H9 (cell line): ENCODE results near the gene GAK. TPM values are rescaled to one million over a fixed set of nuclear protein-coding genes. Genes with fewer than 3 reads are reported as not detected.

ENCODE experiments used
- DNase-seq: peaks from one replicate; pipeline ENCODE4 v3.0.0-alpha.2; 2017
- H2AFZ ChIP-seq: one replicate; pipeline ENCODE4 v1.6.1; 2013; ENCODE audit warnings: mild to moderate bottlenecking, low read length, control low read depth, moderate library complexity
- H2AK5ac ChIP-seq: 2 replicates; pipeline ENCODE4 v1.6.1; 2013; ENCODE audit warnings: low read length, control low read depth, mixed read lengths; ENCODE audit not compliant: insufficient read length
- H2BK120ac ChIP-seq: one replicate; pipeline ENCODE4 v1.6.1; 2013; ENCODE audit warnings: low read depth, mild to moderate bottlenecking, low read length, control low read depth, inconsistent platforms; ENCODE audit not compliant: poor library complexity, severe bottlenecking
- H2BK12ac ChIP-seq: 2 replicates; pipeline ENCODE4 v1.6.1; 2013; ENCODE audit warnings: low read length, control low read depth, mixed read lengths, low read depth; ENCODE audit not compliant: insufficient read length
- H2BK15ac ChIP-seq: 2 replicates; pipeline ENCODE4 v1.6.1; 2013; ENCODE audit warnings: low read depth, low read length, control low read depth
- H2BK20ac ChIP-seq: one replicate; pipeline ENCODE4 v1.6.1; 2013; ENCODE audit warnings: low read depth, mild to moderate bottlenecking, low read length, control low read depth, inconsistent platforms; ENCODE audit not compliant: poor library complexity, severe bottlenecking
- H2BK5ac ChIP-seq: 2 replicates; pipeline ENCODE4 v1.6.1; 2013; ENCODE audit warnings: low read length, control low read depth, mixed read lengths; ENCODE audit not compliant: insufficient read length
- H3K14ac ChIP-seq: 2 replicates; pipeline ENCODE4 v1.6.1; 2013; ENCODE audit warnings: low read length, control low read depth; ENCODE audit not compliant: insufficient read depth
- H3K18ac ChIP-seq: 2 replicates; pipeline ENCODE4 v1.6.1; 2013; ENCODE audit warnings: low read depth, mild to moderate bottlenecking, mixed read lengths, low read length, control low read depth; ENCODE audit not compliant: insufficient read length
- H3K23ac ChIP-seq: 2 replicates; pipeline ENCODE4 v1.6.1; 2013; ENCODE audit warnings: low read length, control low read depth, mixed read lengths, low read depth; ENCODE audit not compliant: insufficient read length
- H3K23me2 ChIP-seq: 2 replicates; pipeline ENCODE4 v1.6.1; 2013; ENCODE audit warnings: low read depth, mild to moderate bottlenecking, mixed read lengths, low read length, control low read depth; ENCODE audit not compliant: insufficient read length, poor library complexity, severe bottlenecking
- H3K27ac ChIP-seq: 2 replicates; pipeline ENCODE4 v1.5.1; 2013; ENCODE audit warnings: low read length, control low read depth, mixed read lengths, low read depth; ENCODE audit not compliant: insufficient read length
- H3K27me3 ChIP-seq: 2 replicates; pipeline ENCODE4 v1.6.1; 2013; ENCODE audit warnings: low read length, control low read depth, inconsistent platforms; ENCODE audit not compliant: insufficient read depth
- H3K4ac ChIP-seq: 2 replicates; pipeline ENCODE4 v1.6.1; 2013; ENCODE audit warnings: low read depth, mild to moderate bottlenecking, control low read depth, inconsistent platforms, low read length, moderate library complexity
- H3K4me1 ChIP-seq: 2 replicates; pipeline ENCODE4 v1.6.1; 2013; ENCODE audit warnings: low read length, control low read depth, inconsistent platforms; ENCODE audit not compliant: insufficient read depth
- H3K4me2 ChIP-seq: 2 replicates; pipeline ENCODE4 v1.6.1; 2013; ENCODE audit warnings: low read length, control low read depth, mixed read lengths; ENCODE audit not compliant: insufficient read length, insufficient read depth
- H3K56ac ChIP-seq: 2 replicates; pipeline ENCODE4 v1.6.1; 2013; ENCODE audit warnings: low read depth, mild to moderate bottlenecking, mixed read lengths, low read length, control low read depth; ENCODE audit not compliant: insufficient read length
- H3K79me1 ChIP-seq: 2 replicates; pipeline ENCODE4 v1.6.1; 2013; ENCODE audit warnings: low read depth, mild to moderate bottlenecking, moderate library complexity, low read length, control low read depth, inconsistent platforms; ENCODE audit not compliant: insufficient read depth, poor library complexity, severe bottlenecking
- H3K79me2 ChIP-seq: 2 replicates; pipeline ENCODE4 v1.6.1; 2013; ENCODE audit warnings: low read length, control low read depth, inconsistent platforms; ENCODE audit not compliant: insufficient read depth
- H3K9ac ChIP-seq: 2 replicates; pipeline ENCODE4 v1.6.1; 2013; ENCODE audit warnings: low read length, control low read depth, mixed read lengths; ENCODE audit not compliant: insufficient read length; ENCODE audit errors: extremely low read depth
- H3K9me3 ChIP-seq: one replicate; pipeline ENCODE4 v1.6.1; 2013; ENCODE audit warnings: low read depth, low read length, inconsistent platforms; ENCODE audit not compliant: control insufficient read depth
- H3T11ph ChIP-seq: one replicate; pipeline ENCODE4 v1.6.1; 2013; ENCODE audit warnings: mild to moderate bottlenecking, low read length, control low read depth, inconsistent platforms
- H4K20me1 ChIP-seq: one replicate; pipeline ENCODE4 v1.6.1; 2013; ENCODE audit not compliant: control insufficient read depth, insufficient read length, insufficient read depth
- H4K5ac ChIP-seq: 2 replicates; pipeline ENCODE4 v1.6.1; 2013; ENCODE audit warnings: low read depth, mild to moderate bottlenecking, mixed read lengths, low read length, control low read depth; ENCODE audit not compliant: insufficient read length
- H4K8ac ChIP-seq: replicated peaks from 2 replicates; pipeline ENCODE4 v1.6.1; 2013; ENCODE audit warnings: low read length, control low read depth, mixed read lengths, low read depth; ENCODE audit not compliant: insufficient read length
- H4K91ac ChIP-seq: 2 replicates; pipeline ENCODE4 v1.6.1; 2013; ENCODE audit warnings: low read depth, mild to moderate bottlenecking, moderate library complexity, mixed read lengths, low read length, control low read depth; ENCODE audit not compliant: insufficient read length
- H3K27ac Mint-ChIP-seq, 3 experiments: 2 replicates in 2 of 3; 3 replicates in 1 of 3; pipeline ENCODE4 v1.8.0; 2020 to 2021; ENCODE audit warnings: mixed read lengths in 3 of 3, mild to moderate bottlenecking in 1 of 3, moderate library complexity in 1 of 3
- H3K27me3 Mint-ChIP-seq: 2 replicates; pipeline ENCODE4 v1.8.0; 2021; ENCODE audit warnings: low read depth, mild to moderate bottlenecking, moderate library complexity, mixed read lengths
- H3K36me3 Mint-ChIP-seq, 3 experiments: 2 replicates in 2 of 3; 3 replicates in 1 of 3; pipeline ENCODE4 v1.8.0; 2020 to 2021; ENCODE audit warnings: low read depth in 3 of 3, mixed read lengths in 3 of 3; ENCODE audit not compliant: insufficient read depth in 1 of 3
- H3K4me1 Mint-ChIP-seq, 2 experiments: 2 replicates each; pipeline ENCODE4 v1.8.0; 2020; ENCODE audit warnings: mixed read lengths in 2 of 2
- H3K4me3 Mint-ChIP-seq, 2 experiments: 2 replicates in 1 of 2; 3 replicates in 1 of 2; pipeline ENCODE4 v1.8.0; 2020 to 2021; ENCODE audit warnings: mild to moderate bottlenecking in 2 of 2, mixed read lengths in 2 of 2, moderate library complexity in 1 of 2
- H3K9me3 Mint-ChIP-seq, 2 experiments: 2 replicates in 1 of 2; 3 replicates in 1 of 2; pipeline ENCODE4 v1.8.0; 2020; ENCODE audit warnings: mild to moderate bottlenecking in 2 of 2, mixed read lengths in 2 of 2, moderate library complexity in 1 of 2
- CTCF ChIP-seq: fragments of 200-600 bp; sonication (generic); conservative IDR thresholded peaks from 3 replicates; pipeline ENCODE4 v1.8.0; 2021; ENCODE audit warnings: antibody characterized with exemption, mild to moderate bottlenecking
- WGBS: extraction: QIAGEN DNeasy Blood & Tissue Kit; methylation state at CpG from one replicate; pipeline ENCODE4 v1.1.7; 2013; ENCODE audit warnings: missing lambda C conversion rate, low lambda C conversion rate, mixed read lengths; ENCODE audit not compliant: insufficient read length; ENCODE audit errors: extremely low coverage; 5-methylcytosine and 5-hydroxymethylcytosine counted together
- total RNA-seq: library from RNA; stranded (reverse); gene quantifications from 2 replicates; pipeline ENCODE4 v1.2.1, GENCODE V29; 2021

The GAK gene
- total RNA-seq, 1 experiment from 2014 or later: 80.7 TPM

- no peaks in the 10 kb centered on the region for H3K9me3 Mint-ChIP-seq
- no CpG with 5 or more reads among the region's 17 CpGs for WGBS
- H3K4me1 Mint-ChIP-seq: no peaks in the 10 kb centered on the region
These were observed 51.3 kb downstream of the GAK start for GRCh38 chr4:880684-881405.

More at GRCh38 chr4:880684-881405, 51.3 kb downstream of the GAK start:
- H4K8ac ChIP-seq: no peak overlapping the region
- H3K14ac ChIP-seq: no peak overlapping the region
- no peak overlapping the region for H3K4me2 ChIP-seq
- no peak overlapping the region for H2BK12ac ChIP-seq
- no peak for DNase-seq
- H3T11ph ChIP-seq: no peak overlapping the region
- no peak overlapping the region for H2BK120ac ChIP-seq
- no peaks in the 10 kb centered on the region for H4K20me1 ChIP-seq
- H4K91ac ChIP-seq: no peak overlapping the region
- no peaks in the 10 kb centered on the region for H3K23me2 ChIP-seq
- peaks cover 0 to 43% (median 39%) of the 10 kb centered on the region in 3 experiments; a peak in 6 of 7 replicates for H3K36me3 Mint-ChIP-seq
- H3K27me3 Mint-ChIP-seq: no peaks in the 10 kb centered on the region
- H3K9ac ChIP-seq: no peak overlapping the region
- no peak overlapping the region for H3K4ac ChIP-seq
- H3K79me1 ChIP-seq: no peaks in the 10 kb centered on the region
- no peaks in the 10 kb centered on the region for H3K27me3 ChIP-seq
- H2BK15ac ChIP-seq: no peak overlapping the region
- no peak overlapping the region for H2BK5ac ChIP-seq
- no peak overlapping the region for H3K23ac ChIP-seq
- H2BK20ac ChIP-seq: no peak overlapping the region
- no peak overlapping the region for H3K4me3 Mint-ChIP-seq
- no peak overlapping the region for H2AFZ ChIP-seq
- no peaks in the 10 kb centered on the region for H3K4me1 ChIP-seq
- no peak for TF ChIP-seq CTCF
- no peak overlapping the region for H2AK5ac ChIP-seq
- H3K27ac ChIP-seq: no peak overlapping the region
- H4K5ac ChIP-seq: no peak overlapping the region
- H3K9me3 ChIP-seq: no peaks in the 10 kb centered on the region
- H3K18ac ChIP-seq: no peak overlapping the region
- H3K56ac ChIP-seq: no peak overlapping the region
- H3K79me2 ChIP-seq: no peaks in the 10 kb centered on the region
- H3K27ac Mint-ChIP-seq: no peak overlapping the region; a peak in 1 of 7 replicates
